Measurements from ENCODE around the gene IER3IP1. TPM values are rescaled to one million over a fixed set of nuclear protein-coding genes. Genes with fewer than 3 reads are reported as not detected.
A peak's percentile ranks its signal among the peaks of the same experiment; 100 is the strongest.

Gene IER3IP1
- total and polyA plus RNA-seq, 2 of the 13 experiments (the other 11 are each of a cell fraction or from before 2014, with no cell fraction given) = 18.7 to 26.1 TPM

DNA sequence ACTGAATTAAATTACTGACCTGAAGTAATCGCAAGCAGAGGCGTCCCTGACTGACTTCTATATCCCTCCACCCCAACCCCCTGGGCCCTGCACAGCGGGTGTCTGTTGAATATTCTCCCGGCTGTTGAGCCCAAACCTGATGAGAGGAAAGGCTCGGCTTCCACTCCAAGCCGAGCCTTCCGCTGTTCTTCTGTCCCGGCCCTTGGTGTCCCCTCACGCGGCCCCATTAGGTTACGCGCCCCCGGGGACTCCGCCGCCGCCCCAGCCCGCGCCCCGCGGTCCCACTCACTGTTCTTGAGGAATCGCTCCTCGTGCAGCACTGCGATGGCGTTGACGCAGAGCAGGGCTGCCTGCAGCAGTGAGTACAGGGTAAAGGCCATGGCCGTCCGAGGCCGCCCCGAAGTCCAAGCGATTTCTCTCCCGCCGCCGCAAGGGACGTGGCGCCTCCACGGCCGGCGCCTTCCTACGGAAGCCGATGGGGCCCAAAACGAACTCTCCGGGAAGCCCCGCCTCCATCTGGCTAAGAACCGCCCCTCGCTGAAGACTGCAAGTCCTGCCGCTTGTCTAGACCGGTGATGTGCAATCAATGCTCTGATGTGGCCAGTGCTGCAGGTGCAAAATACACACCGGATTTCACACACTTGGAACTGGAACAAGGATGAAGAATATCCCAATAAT is at the start of gene IER3IP1 (continued):
- TF ChIP-seq ZBED4 (CRISPR knock-in tag; IDR thresholded peaks at IDR 0.05; ENCODE audit: borderline replicate concordance) (peak; percentile 76; the same call in 1 of the 2 replicates), MTERF4 (CRISPR knock-in tag; IDR thresholded peaks at IDR 0.05) (no peak), SP1 (IDR thresholded peaks at IDR 0.05) (no peak), SP1 (CRISPR knock-in tag; IDR thresholded peaks at IDR 0.05) (peak; percentile 63; the same call in 1 of the 2 replicates), CBFB (CRISPR knock-in tag; IDR thresholded peaks at IDR 0.05) (no peak), POLR2G (IDR thresholded peaks at IDR 0.05; ENCODE audit: low read depth, low read length) (peak; percentile 87), ZNF292 (CRISPR knock-in tag; IDR thresholded peaks at IDR 0.05; ENCODE audit: borderline replicate concordance, low read depth) (0 out of 2 replicates have a peak, but pooled peaks have one; percentile 41), ATM (IDR thresholded peaks at IDR 0.05; ENCODE audit: borderline replicate concordance) (no peak), SP140L (CRISPR knock-in tag; IDR thresholded peaks at IDR 0.05; ENCODE audit: borderline replicate concordance) (no peak), ZBTB8A (CRISPR knock-in tag; IDR thresholded peaks at IDR 0.05; ENCODE audit: borderline replicate concordance, low read depth) (no peak), SRY (CRISPR knock-in tag; IDR thresholded peaks at IDR 0.05) (peak; percentile 54; the same call in 1 of the 2 replicates), ZBTB1 (CRISPR knock-in tag; IDR thresholded peaks at IDR 0.05; ENCODE audit: borderline replicate concordance) (0 out of 2 replicates have a peak, but pooled peaks have one; percentile 37), BCL3 (CRISPR knock-in tag; IDR thresholded peaks at IDR 0.05) (peak; percentile 61; the same call in 1 of the 2 replicates), JUN (CRISPR knock-in tag; IDR thresholded peaks at IDR 0.05) (peak; percentile 49; the same call in 1 of the 2 replicates), EP300 (IDR thresholded peaks at IDR 0.05; ENCODE audit: low read depth in 2 of 2, low read length in 2 of 2) (no peak), EP300 (CRISPR knock-in tag; IDR thresholded peaks at IDR 0.05; ENCODE audit: borderline replicate concordance) (0 out of 2 replicates have a peak, but pooled peaks have one; percentile 21), SKI (IDR thresholded peaks at IDR 0.05; ENCODE audit: partially characterized antibody) (peak; percentile 83), ZNF44 (CRISPR knock-in tag; IDR thresholded peaks at IDR 0.05) (0 out of 2 replicates have a peak, but pooled peaks have one; percentile 39), ZNF777 (CRISPR knock-in tag; IDR thresholded peaks at IDR 0.05) (0 out of 2 replicates have a peak, but pooled peaks have one; percentile 37)
